Retinal pigment epithelial cell (primary cell): ENCODE measurements around the gene PPM1N.

Source experiments
- DNase-seq: peaks from one replicate; pipeline ENCODE4 v3.0.0-alpha.2; 2010; ENCODE audit warnings: low read depth
- H3K4me3 ChIP-seq: 2 replicates; pipeline ENCODE4 v1.5.1; 2011; ENCODE audit warnings: mild to moderate bottlenecking, low read length, control low read depth, moderate library complexity
- TF ChIP-seq, protein P1 (sequence below): conservative IDR thresholded peaks from 2 replicates; pipeline ENCODE4 v1.5.1; 2011; ENCODE audit warnings: low read depth, low read length, control low read depth, inconsistent platforms

Gene PPM1N

GRCh38 chr19:45478454-45479238, 19.6 kb upstream of the PPM1N start:
- TF ChIP-seq, protein P1, sequence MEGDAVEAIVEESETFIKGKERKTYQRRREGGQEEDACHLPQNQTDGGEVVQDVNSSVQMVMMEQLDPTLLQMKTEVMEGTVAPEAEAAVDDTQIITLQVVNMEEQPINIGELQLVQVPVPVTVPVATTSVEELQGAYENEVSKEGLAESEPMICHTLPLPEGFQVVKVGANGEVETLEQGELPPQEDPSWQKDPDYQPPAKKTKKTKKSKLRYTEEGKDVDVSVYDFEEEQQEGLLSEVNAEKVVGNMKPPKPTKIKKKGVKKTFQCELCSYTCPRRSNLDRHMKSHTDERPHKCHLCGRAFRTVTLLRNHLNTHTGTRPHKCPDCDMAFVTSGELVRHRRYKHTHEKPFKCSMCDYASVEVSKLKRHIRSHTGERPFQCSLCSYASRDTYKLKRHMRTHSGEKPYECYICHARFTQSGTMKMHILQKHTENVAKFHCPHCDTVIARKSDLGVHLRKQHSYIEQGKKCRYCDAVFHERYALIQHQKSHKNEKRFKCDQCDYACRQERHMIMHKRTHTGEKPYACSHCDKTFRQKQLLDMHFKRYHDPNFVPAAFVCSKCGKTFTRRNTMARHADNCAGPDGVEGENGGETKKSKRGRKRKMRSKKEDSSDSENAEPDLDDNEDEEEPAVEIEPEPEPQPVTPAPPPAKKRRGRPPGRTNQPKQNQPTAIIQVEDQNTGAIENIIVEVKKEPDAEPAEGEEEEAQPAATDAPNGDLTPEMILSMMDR = peak; percentile 94
- peak; percentile 91 for DNase-seq
- H3K4me3 ChIP-seq = peak overlapping the region; percentile 78

DNA sequence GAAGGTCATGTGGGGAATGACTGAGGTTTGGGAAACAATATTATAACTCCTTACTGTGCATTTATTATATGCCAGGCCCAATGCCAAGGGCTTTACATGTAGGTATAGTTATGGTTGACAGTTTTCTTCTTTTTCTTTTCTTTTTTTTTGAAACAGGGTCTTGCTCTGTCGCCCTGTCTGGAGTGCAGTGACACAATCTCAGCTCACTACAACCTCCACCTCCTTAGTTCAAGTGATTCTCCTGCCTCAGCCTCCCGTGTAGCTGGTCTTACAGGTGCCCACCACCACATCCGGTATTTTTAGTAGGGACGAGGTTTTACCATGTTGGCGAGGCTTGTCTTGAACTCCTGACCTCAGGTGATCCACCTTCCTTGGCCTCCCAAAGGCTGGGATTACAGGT, 15.2 kb upstream of the PPM1N start:
- TF ChIP-seq, protein P1 = no peak
- no peak overlapping the region for H3K4me3 ChIP-seq
- DNase-seq = no peak

DNA sequence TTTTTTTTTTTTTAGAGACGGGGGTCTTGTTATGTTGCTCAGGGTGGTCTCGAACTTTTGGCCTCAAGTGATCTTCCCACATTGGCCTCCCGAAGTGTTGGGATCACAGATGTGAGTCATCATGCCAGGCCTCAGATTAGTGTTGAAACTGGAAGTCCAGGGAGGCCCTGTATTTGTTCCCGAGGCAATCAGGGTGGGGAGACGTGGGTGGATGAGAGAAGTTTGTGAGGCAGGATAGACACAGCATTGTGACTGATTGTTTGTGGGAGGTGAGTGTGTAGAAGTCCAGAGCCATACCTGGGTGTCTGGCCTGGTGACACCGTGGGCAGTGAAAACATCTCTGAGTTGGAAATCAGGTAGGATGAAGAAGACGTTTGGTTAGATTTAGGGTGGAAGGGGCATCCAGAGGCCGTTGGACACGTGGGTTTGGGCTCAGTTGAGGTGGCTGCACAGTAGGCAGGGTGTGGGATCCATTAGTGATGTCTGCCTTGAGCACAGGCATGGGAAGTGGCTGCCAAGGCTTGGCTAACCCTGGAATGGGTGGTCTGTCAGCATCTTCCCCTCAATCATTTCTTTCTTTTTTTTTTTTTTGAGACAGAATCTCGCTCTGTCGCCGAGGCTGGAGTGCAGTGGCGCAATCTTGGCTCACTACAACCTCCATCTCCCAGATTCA, 13.8 kb upstream of the PPM1N start:
- TF ChIP-seq, protein P1 = no peak
- no peak overlapping the region for H3K4me3 ChIP-seq
- DNase-seq = no peak

- TF ChIP-seq, protein P1 = peak; percentile 97
Observed at GRCh38 chr19:45485305-45486077, 12.8 kb upstream of the PPM1N start.

DNA sequence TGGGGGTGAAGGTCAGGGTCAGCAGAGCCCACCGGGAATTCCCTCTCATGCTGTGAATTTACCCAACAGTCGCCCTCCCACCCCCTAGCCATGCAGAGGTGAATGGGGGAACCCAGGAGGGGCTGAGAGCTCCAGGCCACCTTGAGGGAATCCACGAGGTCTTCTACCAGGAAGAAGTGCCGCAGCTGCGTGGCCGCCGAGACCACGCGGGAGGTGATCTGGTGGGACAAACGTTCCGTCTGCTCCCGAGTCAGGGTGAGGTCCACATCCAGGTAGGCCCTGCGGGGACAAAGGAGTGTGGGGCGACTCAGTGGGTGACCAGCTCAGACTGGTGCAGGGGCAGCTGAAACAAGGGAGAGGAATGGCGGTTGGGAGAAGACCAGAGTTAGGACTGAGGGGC, 9.5 kb upstream of the PPM1N start:
- TF ChIP-seq, protein P1 = no peak
- DNase-seq = no peak
- no peak overlapping the region for H3K4me3 ChIP-seq

More at GRCh38 chr19:45485305-45486077, 12.8 kb upstream of the PPM1N start:
- no peak for DNase-seq
- H3K4me3 ChIP-seq = peak overlapping the region; percentile 75

DNA sequence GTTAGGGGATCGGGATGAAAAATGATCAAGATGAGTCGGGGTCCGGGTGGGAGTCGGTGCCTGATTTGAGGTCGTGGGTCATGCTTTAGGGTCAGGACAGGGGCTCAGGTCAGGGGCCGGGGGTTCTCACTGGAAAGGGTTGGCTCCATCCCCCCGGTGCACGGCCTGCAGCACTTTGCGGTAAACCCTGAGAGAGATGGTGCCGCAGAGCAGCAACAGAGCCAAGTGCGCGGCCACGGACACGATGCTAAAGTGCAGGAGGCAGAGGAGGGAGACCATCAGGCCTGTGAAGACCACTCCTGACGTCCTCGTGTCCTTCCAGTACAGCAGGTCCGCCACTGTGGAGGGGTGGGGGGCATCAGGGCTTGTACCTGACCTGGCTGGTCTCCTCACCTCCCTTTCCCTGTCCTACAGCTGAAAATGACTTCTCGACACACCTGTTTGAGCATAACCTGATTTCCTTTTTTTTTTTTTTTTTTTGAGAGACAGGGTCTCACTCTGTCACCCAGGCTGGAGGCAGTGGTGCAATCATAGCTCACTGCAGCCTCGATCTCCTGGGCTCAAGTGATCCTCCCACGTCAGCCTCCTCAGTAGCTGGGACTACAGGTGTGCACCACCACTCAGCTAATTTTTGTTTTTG, 8.9 kb upstream of the PPM1N start:
- no peak overlapping the region for H3K4me3 ChIP-seq
- TF ChIP-seq, protein P1 = no peak
- DNase-seq = no peak
